Ovary (tissue), 9 donors: ENCODE data around the gene MT2A. TPM values are rescaled to one million over a fixed set of nuclear protein-coding genes. Genes with fewer than 3 reads are reported as not detected.
A peak's percentile ranks its signal among the peaks of the same experiment; 100 is the strongest.

Source experiments
- DNase-seq, 5 donors: peaks; one replicate each; pipeline ENCODE4 v3.0.0-alpha.2; 2019 to 2020
- H3K27ac ChIP-seq, 2 donors: fragments of 200-600 bp; one replicate each; pipeline versions ENCODE4 v1.5.1 to v1.8.0; 2019 to 2022
- H3K27me3 ChIP-seq: fragments of 200-600 bp; one replicate; pipeline ENCODE4 v1.8.0; 2022
- H3K36me3 ChIP-seq: fragments of 200-600 bp; sonication (generic); one replicate; pipeline ENCODE4 v1.5.1; 2019
- H3K4me1 ChIP-seq: one replicate; pipeline ENCODE4 v1.8.1; 2013; ENCODE audit warnings: mild to moderate bottlenecking, moderate library complexity; ENCODE audit not compliant: insufficient read depth
- H3K4me3 ChIP-seq: fragments of 200-600 bp; sonication (generic); one replicate; pipeline ENCODE4 v1.5.1; 2017
- H3K9me3 ChIP-seq, 2 donors: fragments of 200-600 bp in 1 of 2; sonication (generic) in 1 of 2; one replicate each; pipeline versions ENCODE4 v1.5.1 to v1.8.1; 2013 to 2019; ENCODE audit warnings: mild to moderate bottlenecking in 1 of 2, moderate library complexity in 1 of 2
- CTCF ChIP-seq, 3 donors: fragments of 450-650 bp in 2 of 3; fragments of 200-600 bp in 1 of 3; IDR thresholded peaks; one replicate each; pipeline versions ENCODE4 v1.5.1 to v1.8.0; 2016 to 2022; ENCODE audit warnings: antibody characterized with exemption in 3 of 3, mild to moderate bottlenecking in 1 of 3
- EP300 ChIP-seq: sonication (generic); formaldehyde crosslinking; IDR thresholded peaks from one replicate; pipeline ENCODE4 v1.6.1; 2017; ENCODE audit warnings: antibody characterized with exemption
- POLR2A ChIP-seq: fragments of 450-650 bp; IDR thresholded peaks from one replicate; pipeline ENCODE4 v1.6.1; 2017; ENCODE audit warnings: antibody characterized with exemption, mild to moderate bottlenecking, moderate library complexity
- WGBS, 3 donors: extraction: QIAGEN DNeasy Blood & Tissue Kit in 1 of 3; methylation state at CpG; one replicate each; pipeline versions ENCODE4 v1.1.5 to v1.1.7; 2013 to 2017; 5-methylcytosine and 5-hydroxymethylcytosine counted together
- intact Hi-C, 4 donors: fragments of 100-400 bp; cut with DNase I; formaldehyde crosslinking; loops; one replicate each; pipeline versions ENCODE4 v1.11.0 to v1.15.1; 2022 to 2023
- polyA plus RNA-seq, 2 donors: library from polyadenylated mRNA; stranded (reverse); fragments of 200-250 nt in 1 of 2; fragments of 350-450 nt in 1 of 2; fragmentation: Illumina TruSeq in 1 of 2; extraction: RNeasy Lipid Tissue Mini Kit (QIAGEN cat#74804) in 1 of 2; gene quantifications; one replicate each; pipeline ENCODE4 v1.2.3, GENCODE V29; 2013 to 2014
- total RNA-seq, 7 donors: library from RNA; depleted of rRNA in 2 of 7; stranded (reverse); fragments of >200 nt in 2 of 7; fragmentation: NEBNext Ultra II Directional in 3 of 7; extraction: Animal tissue kit (Norgen Biotek cat#: 25700) in 3 of 7; gene quantifications; one replicate each; pipeline versions ENCODE4 v1.1.0 to v1.2.4, GENCODE V29; 2016 to 2023
- donor health status: DM: no; HTN: no; CAD: no; lungs with moderate emphysema.
- donor health status: DM: no; HTN: no; CAD: no.
- donor health status: Bipolar disorder and iron deficiency.
- donor health status: DM: yes; HTN: yes; CAD: no.
- donor health status: DM: no; HTN: no; CAD: no.
- donor health status: DM: yes; HTN: yes; CAD: no.

MT2A gene
- total and polyA plus RNA-seq, 9 donors = 16.1 to 679 (median 136) TPM

DNA sequence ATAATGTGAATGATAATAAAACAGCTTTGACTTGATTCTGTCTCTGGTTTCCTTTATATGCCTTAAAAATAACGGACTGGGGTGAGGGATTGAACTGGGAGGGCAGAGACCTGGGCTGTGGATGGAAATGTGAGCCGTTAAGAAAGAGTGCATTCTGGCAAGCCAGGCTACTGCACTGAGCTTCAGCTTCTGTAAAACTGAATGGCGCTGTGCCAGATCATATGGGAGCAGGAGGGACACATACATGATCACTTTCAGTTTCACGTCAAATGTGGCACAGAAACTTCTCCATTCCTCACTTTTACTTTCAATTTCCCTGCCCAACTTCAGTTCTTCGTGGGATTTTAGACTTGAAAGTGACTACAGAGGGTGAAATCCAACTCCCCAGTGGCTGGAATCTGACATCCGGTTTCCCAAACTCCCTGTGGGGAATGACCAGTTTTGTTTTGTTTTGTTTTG, 1.1 kb downstream of the MT2A start:
- peak in 2 of 3 donors; percentile 7 to 8 for TF ChIP-seq CTCF (IDR thresholded peaks at IDR 0.05)
- peak; percentile 28 for TF ChIP-seq POLR2A
- no peak for TF ChIP-seq EP300
- Histone ChIP-seq H3K4me1 (peaks cover 27% of the 10 kb centered on the region), H3K27ac (peak overlapping the region; percentile 41 to 43), H3K36me3 (no peaks in the 10 kb centered on the region), H3K27me3 (no peaks in the 10 kb centered on the region), H3K4me3 (peak overlapping the region; percentile 76), H3K9me3 (no peaks in the 10 kb centered on the region)
- WGBS, 3 donors = 0 to 2% (median 0%) methylated on average over 6 of the region's 6 CpGs
- intact Hi-C loops = loop anchor here in 1 of 4 donors (2.0 to 10.0 kb wide), 3 partner anchors 17 to 695 kb away; partner anchors contain the start of gene NLRC5
- DNase-seq = peak in 3 of 5 donors; percentile 51 to 71 (median 64)

- peaks cover 27% of the 10 kb centered on the region for H3K4me1 ChIP-seq
- H3K27ac ChIP-seq = peak overlapping the region; percentile 43 to 49
- H3K4me3 ChIP-seq = peak overlapping the region; percentile 76
- no peaks in the 10 kb centered on the region for H3K36me3 ChIP-seq
- TF ChIP-seq CTCF (IDR thresholded peaks at IDR 0.05) (peak in 1 of 3 donors; percentile 7), EP300 (peak; percentile 32), POLR2A (peak; percentile 31)
- intact Hi-C loops = no loop called here
- H3K9me3 ChIP-seq = no peaks in the 10 kb centered on the region
- WGBS, 3 donors = 16 to 24% (median 19%) methylated on average over 10 of the region's 10 CpGs
- no peaks in the 10 kb centered on the region for H3K27me3 ChIP-seq
- DNase-seq = peak in 1 of 5 donors; percentile 51
Observed at GRCh38 chr16:56610017-56610608, 1.7 kb downstream of the MT2A start.

DNA sequence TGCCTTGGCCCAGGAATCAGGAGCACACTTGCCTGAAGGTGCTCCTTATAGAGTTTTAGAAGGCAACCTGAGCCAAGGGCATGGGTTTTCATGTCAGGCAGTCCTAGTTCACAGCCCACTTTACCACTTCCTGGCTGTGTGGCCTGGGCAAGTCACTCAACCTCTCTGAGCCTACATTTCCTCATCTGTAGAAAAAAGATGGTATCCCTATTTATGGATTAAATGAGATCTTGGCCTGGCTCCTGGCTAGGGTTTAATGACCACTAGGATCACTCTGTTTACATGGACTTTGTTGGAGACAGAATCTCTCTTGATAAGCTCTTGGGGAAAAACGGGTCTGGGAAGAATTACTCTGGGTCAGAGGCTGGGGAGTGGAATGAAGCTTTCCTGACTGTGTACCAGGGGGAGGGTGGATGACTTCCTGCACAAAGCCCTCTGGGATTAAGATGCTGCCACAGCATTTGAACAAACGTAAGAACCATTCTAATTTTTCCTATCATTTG, 2.3 kb downstream of the MT2A start:
- 24 to 37% (median 30%) methylated on average over 2 of the region's 2 CpGs for WGBS, 3 donors

DNA sequence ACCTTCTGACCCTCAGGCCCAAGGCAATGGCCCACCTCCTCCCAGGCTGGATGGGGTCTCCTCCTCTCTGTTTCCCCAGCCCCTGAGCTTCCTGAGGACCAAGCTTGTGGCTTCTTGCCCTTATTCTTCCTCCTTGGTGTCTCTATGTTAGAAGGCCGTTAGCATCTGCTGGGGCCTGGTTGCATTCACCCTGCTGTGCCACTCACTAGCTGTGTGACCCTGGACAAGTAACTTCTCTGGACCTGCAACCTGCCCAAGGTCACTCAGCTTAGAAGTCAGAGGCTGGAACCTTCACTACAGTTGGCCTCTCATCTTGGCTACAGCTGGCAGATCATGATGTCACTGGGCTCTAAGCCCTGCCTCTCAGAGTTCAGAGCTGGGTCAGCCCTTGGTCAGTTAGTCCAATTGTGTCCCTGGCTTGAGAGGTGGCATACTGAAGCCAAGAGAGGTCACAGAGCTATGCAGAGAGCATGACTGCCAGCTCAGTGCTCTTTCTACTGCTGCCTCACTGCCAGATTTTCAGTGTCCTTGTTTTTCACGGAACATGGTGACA, 3.0 kb downstream of the MT2A start:
- 78 to 83% (median 80%) methylated on average over 2 of the region's 2 CpGs for WGBS, 3 donors
- H3K9me3 ChIP-seq = no peaks in the 10 kb centered on the region
- peaks cover 24% of the 10 kb centered on the region for H3K4me1 ChIP-seq
- H3K36me3 ChIP-seq = no peaks in the 10 kb centered on the region
- no peak overlapping the region for H3K4me3 ChIP-seq
- H3K27me3 ChIP-seq = no peaks in the 10 kb centered on the region
- intact Hi-C loops = no loop called here
- peak in 1 of 5 donors; percentile 52 for DNase-seq
- no peak for TF ChIP-seq POLR2A
- TF ChIP-seq EP300 = peak; percentile 81
- TF ChIP-seq CTCF (IDR thresholded peaks at IDR 0.05) = no peak
- H3K27ac ChIP-seq = no peak overlapping the region

More for the DNA sequence above, 2.3 kb downstream of the MT2A start:
- no peaks in the 10 kb centered on the region for H3K27me3 ChIP-seq
- TF ChIP-seq EP300 (no peak), CTCF (IDR thresholded peaks at IDR 0.05) (no peak), POLR2A (no peak)
- no peaks in the 10 kb centered on the region for H3K36me3 ChIP-seq
- peak overlapping the region; percentile 43 to 49 for H3K27ac ChIP-seq
- intact Hi-C loops = no loop called here
- DNase-seq = no peak
- H3K9me3 ChIP-seq = no peaks in the 10 kb centered on the region
- H3K4me1 ChIP-seq = peaks cover 27% of the 10 kb centered on the region
- peak overlapping the region; percentile 76 for H3K4me3 ChIP-seq
